SK-N-SH treated with all-trans-retinoic acid at 6 μM for 48 hours (cell line): ENCODE results near the gene CHN1.

Experiments
- ATAC-seq: fragments of 200-7000 bp; cut with Tn5 transposase; 3 replicates; pipeline ENCODE4 v1.9.1; 2020; ENCODE audit warnings: mild to moderate bottlenecking, moderate library complexity
- BACH2 ChIP-seq: fragments of 250-450 bp; sonication (Bioruptor Pico); IDR thresholded peaks from 2 replicates; pipeline ENCODE4 v1.9.0; 2021; ENCODE audit warnings: mild to moderate bottlenecking, borderline replicate concordance
- GLIS3 ChIP-seq: fragments of 250-450 bp; sonication (Bioruptor Pico); IDR thresholded peaks from 2 replicates; pipeline ENCODE4 v1.5.0; 2020; ENCODE audit warnings: mild to moderate bottlenecking, moderate library complexity
- ISL1 ChIP-seq: fragments of 250-450 bp; sonication (Bioruptor Pico); IDR thresholded peaks from 2 replicates; pipeline ENCODE4 v2.1.2; 2022; ENCODE audit warnings: mild to moderate bottlenecking, moderate library complexity
- OSR1 ChIP-seq: fragments of 250-450 bp; sonication (Bioruptor Pico); IDR thresholded peaks from 2 replicates; pipeline ENCODE4 v1.8.0; 2022; ENCODE audit warnings: moderate library complexity, mild to moderate bottlenecking, inconsistent platforms
- PPARA ChIP-seq: fragments of 250-450 bp; sonication (Bioruptor Pico); IDR thresholded peaks from 2 replicates; pipeline ENCODE4 v1.5.0; 2020; ENCODE audit warnings: mild to moderate bottlenecking, borderline replicate concordance
- RARB ChIP-seq: fragments of 250-450 bp; sonication (Bioruptor Pico); IDR thresholded peaks from 2 replicates; pipeline ENCODE4 v1.8.0; 2021; ENCODE audit warnings: mild to moderate bottlenecking, moderate library complexity
- SNAI2 ChIP-seq: fragments of 250-450 bp; sonication (Bioruptor Pico); IDR thresholded peaks from 2 replicates; pipeline ENCODE4 v1.5.0; 2020; ENCODE audit warnings: mild to moderate bottlenecking, moderate library complexity
- TCF4 ChIP-seq: fragments of 250-450 bp; sonication (Bioruptor Pico); IDR thresholded peaks from 2 replicates; pipeline ENCODE4 v1.8.0; 2021; ENCODE audit warnings: mild to moderate bottlenecking, moderate library complexity, borderline replicate concordance
- ZFP3 ChIP-seq: fragments of 250-450 bp; sonication (Bioruptor Pico); IDR thresholded peaks from 2 replicates; pipeline ENCODE4 v1.5.0; 2020; ENCODE audit warnings: mild to moderate bottlenecking, moderate library complexity
- ZFP30 ChIP-seq: fragments of 450-650 bp; formaldehyde crosslinking; IDR thresholded peaks from 2 replicates; pipeline ENCODE4 v1.5.0; 2022; ENCODE audit warnings: mild to moderate bottlenecking, moderate library complexity
- ZNF70 ChIP-seq: fragments of 450-650 bp; formaldehyde crosslinking; IDR thresholded peaks from 2 replicates; pipeline ENCODE4 v1.5.0; 2020; ENCODE audit warnings: mild to moderate bottlenecking, moderate library complexity
- ZNF8 ChIP-seq: fragments of 450-650 bp; formaldehyde crosslinking; IDR thresholded peaks from 2 replicates; pipeline ENCODE4 v1.5.0; 2020; ENCODE audit warnings: mild to moderate bottlenecking, moderate library complexity
- TF ChIP-seq, protein P1 (sequence below): fragments of 250-450 bp; sonication (Bioruptor Pico); IDR thresholded peaks from 2 replicates; pipeline ENCODE4 v1.8.0; 2020; ENCODE audit warnings: mild to moderate bottlenecking, moderate library complexity, borderline replicate concordance
- TF ChIP-seq, protein P2 (sequence below): fragments of 250-450 bp; sonication (Bioruptor Pico); IDR thresholded peaks from 2 replicates; pipeline ENCODE4 v1.5.1; 2020; ENCODE audit warnings: low read depth, mild to moderate bottlenecking, moderate library complexity
- TF ChIP-seq, protein P3 (sequence below): fragments of 250-450 bp; sonication (Bioruptor Pico); IDR thresholded peaks from 2 replicates; pipeline ENCODE4 v1.5.1; 2021; ENCODE audit warnings: mild to moderate bottlenecking, moderate library complexity
- TF ChIP-seq, protein P4 (sequence below): fragments of 250-450 bp; sonication (Bioruptor Pico); IDR thresholded peaks from 2 replicates; pipeline ENCODE4 v1.8.0; 2021; ENCODE audit warnings: low read depth, mild to moderate bottlenecking, moderate library complexity, borderline replicate concordance
- TF ChIP-seq, protein P5 (sequence below): fragments of 250-450 bp; sonication (Bioruptor Pico); IDR thresholded peaks from 2 replicates; pipeline ENCODE4 v1.5.0; 2020; ENCODE audit warnings: mild to moderate bottlenecking, moderate library complexity

CHN1 gene

DNA sequence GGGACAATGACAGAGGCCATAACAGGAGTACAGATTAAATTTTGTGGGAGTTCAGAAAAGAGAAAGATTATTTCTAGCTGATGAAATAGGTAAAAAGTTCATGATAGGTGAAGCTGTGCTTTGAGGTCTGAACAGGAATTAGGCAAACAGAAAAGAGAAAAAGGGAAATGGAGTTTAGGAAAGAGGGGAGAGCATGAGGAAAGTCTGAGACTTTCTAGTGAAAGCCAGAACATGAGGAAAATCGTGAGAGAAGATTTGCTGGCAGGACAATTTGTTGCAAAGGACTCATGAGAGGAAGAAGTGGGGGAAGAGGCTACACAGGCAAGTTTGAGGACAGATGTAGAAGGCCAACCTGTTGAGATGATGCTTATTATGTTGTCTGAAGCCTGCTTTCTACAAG is 6.3 kb upstream of the CHN1 start:
- TF ChIP-seq ZFP3 (CRISPR knock-in tag) (no peak), GLIS3 (CRISPR knock-in tag) (no peak)
- TF ChIP-seq, protein P1, sequence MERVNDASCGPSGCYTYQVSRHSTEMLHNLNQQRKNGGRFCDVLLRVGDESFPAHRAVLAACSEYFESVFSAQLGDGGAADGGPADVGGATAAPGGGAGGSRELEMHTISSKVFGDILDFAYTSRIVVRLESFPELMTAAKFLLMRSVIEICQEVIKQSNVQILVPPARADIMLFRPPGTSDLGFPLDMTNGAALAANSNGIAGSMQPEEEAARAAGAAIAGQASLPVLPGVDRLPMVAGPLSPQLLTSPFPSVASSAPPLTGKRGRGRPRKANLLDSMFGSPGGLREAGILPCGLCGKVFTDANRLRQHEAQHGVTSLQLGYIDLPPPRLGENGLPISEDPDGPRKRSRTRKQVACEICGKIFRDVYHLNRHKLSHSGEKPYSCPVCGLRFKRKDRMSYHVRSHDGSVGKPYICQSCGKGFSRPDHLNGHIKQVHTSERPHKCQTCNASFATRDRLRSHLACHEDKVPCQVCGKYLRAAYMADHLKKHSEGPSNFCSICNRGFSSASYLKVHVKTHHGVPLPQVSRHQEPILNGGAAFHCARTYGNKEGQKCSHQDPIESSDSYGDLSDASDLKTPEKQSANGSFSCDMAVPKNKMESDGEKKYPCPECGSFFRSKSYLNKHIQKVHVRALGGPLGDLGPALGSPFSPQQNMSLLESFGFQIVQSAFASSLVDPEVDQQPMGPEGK (CRISPR knock-in tag) = no peak
- ATAC-seq = no peak

DNA sequence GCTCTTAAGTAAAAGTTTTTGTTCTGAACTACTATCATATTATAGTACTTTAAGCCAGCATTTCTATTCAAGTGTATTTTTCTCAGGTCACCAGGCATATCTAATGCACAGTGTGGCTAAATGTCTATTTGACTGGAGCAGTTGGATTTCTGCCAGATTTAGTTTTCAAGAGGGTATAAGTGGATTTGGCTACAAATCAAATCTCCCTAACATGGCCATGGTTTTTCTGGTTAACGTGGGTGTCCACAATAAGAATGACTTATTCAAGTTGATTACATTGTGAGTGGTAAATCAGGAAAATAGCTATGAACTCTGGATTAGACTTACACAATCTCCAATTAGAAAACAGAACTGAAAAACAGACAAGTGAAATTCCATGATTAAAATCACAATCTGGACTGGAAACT is 5.7 kb upstream of the CHN1 start:
- TF ChIP-seq, protein P2, sequence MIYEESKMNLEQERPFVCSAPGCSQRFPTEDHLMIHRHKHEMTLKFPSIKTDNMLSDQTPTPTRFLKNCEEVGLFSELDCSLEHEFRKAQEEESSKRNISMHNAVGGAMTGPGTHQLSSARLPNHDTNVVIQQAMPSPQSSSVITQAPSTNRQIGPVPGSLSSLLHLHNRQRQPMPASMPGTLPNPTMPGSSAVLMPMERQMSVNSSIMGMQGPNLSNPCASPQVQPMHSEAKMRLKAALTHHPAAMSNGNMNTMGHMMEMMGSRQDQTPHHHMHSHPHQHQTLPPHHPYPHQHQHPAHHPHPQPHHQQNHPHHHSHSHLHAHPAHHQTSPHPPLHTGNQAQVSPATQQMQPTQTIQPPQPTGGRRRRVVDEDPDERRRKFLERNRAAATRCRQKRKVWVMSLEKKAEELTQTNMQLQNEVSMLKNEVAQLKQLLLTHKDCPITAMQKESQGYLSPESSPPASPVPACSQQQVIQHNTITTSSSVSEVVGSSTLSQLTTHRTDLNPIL (CRISPR knock-in tag) = no peak
- TF ChIP-seq SNAI2 (CRISPR knock-in tag) (no peak), ZNF8 (CRISPR knock-in tag) (no peak), GLIS3 (CRISPR knock-in tag) (no peak), RARB (CRISPR knock-in tag) (no peak), ZFP3 (CRISPR knock-in tag) (no peak), ISL1 (CRISPR knock-in tag) (peak; percentile 17; the same call in 1 of the 2 replicates), PPARA (CRISPR knock-in tag) (no peak), OSR1 (CRISPR knock-in tag) (no peak), ZFP30 (no peak), BACH2 (CRISPR knock-in tag) (no peak)
- TF ChIP-seq, protein P3, sequence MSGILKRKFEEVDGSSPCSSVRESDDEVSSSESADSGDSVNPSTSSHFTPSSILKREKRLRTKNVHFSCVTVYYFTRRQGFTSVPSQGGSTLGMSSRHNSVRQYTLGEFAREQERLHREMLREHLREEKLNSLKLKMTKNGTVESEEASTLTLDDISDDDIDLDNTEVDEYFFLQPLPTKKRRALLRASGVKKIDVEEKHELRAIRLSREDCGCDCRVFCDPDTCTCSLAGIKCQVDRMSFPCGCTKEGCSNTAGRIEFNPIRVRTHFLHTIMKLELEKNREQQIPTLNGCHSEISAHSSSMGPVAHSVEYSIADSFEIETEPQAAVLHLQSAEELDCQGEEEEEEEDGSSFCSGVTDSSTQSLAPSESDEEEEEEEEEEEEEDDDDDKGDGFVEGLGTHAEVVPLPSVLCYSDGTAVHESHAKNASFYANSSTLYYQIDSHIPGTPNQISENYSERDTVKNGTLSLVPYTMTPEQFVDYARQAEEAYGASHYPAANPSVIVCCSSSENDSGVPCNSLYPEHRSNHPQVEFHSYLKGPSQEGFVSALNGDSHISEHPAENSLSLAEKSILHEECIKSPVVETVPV = no peak
- TF ChIP-seq, protein P4, sequence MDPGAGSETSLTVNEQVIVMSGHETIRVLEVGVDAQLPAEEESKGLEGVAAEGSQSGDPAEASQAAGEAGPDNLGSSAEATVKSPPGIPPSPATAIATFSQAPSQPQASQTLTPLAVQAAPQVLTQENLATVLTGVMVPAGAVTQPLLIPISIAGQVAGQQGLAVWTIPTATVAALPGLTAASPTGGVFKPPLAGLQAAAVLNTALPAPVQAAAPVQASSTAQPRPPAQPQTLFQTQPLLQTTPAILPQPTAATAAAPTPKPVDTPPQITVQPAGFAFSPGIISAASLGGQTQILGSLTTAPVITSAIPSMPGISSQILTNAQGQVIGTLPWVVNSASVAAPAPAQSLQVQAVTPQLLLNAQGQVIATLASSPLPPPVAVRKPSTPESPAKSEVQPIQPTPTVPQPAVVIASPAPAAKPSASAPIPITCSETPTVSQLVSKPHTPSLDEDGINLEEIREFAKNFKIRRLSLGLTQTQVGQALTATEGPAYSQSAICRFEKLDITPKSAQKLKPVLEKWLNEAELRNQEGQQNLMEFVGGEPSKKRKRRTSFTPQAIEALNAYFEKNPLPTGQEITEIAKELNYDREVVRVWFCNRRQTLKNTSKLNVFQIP (CRISPR knock-in tag) = no peak
- TF ChIP-seq, protein P1 (CRISPR knock-in tag) = no peak
- TF ChIP-seq, protein P5, sequence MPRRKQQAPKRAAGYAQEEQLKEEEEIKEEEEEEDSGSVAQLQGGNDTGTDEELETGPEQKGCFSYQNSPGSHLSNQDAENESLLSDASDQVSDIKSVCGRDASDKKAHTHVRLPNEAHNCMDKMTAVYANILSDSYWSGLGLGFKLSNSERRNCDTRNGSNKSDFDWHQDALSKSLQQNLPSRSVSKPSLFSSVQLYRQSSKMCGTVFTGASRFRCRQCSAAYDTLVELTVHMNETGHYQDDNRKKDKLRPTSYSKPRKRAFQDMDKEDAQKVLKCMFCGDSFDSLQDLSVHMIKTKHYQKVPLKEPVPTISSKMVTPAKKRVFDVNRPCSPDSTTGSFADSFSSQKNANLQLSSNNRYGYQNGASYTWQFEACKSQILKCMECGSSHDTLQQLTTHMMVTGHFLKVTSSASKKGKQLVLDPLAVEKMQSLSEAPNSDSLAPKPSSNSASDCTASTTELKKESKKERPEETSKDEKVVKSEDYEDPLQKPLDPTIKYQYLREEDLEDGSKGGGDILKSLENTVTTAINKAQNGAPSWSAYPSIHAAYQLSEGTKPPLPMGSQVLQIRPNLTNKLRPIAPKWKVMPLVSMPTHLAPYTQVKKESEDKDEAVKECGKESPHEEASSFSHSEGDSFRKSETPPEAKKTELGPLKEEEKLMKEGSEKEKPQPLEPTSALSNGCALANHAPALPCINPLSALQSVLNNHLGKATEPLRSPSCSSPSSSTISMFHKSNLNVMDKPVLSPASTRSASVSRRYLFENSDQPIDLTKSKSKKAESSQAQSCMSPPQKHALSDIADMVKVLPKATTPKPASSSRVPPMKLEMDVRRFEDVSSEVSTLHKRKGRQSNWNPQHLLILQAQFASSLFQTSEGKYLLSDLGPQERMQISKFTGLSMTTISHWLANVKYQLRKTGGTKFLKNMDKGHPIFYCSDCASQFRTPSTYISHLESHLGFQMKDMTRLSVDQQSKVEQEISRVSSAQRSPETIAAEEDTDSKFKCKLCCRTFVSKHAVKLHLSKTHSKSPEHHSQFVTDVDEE = peak; percentile 60; the same call in 1 of the 2 replicates
- ATAC-seq = no peak

DNA sequence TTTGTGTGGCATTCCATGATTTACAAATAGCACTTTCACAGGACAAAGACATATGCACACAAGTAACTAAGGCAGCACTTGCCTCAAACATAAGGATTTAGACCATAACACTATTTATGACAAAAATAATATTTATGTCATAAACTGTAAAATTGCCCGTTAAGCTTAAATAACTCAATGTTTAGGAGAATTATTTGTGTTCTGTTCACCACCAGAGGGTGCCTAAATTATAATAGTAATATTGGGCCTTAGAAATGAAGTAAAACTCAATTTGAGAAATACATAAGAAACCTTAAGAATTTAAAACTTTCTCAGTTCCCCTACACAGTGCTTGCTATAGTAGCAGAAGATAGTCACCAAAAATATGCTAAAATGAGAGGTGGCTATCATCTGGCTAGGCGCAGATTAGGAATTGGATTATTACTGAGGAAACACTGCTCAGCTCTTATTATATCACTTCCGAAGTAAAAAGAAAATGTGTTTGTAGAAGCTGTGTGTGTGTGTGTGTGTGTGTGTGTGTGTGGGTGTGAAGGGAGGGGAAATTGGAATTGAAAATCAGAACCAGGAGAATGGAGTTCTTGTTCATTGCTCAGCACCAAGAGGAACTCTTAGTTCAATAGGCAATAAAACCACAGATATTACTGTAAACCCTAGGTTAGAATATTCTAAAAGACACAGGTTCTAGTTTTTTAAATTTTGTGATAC is 4.9 kb upstream of the CHN1 start:
- no peak for ATAC-seq
- TF ChIP-seq ZNF70 (CRISPR knock-in tag) = no peak
- TF ChIP-seq TCF4 (CRISPR knock-in tag) = no peak
